Activated CD4-positive, alpha-beta T cell treated with anti-CD3 and anti-CD28 coated beads for 24 hours (primary cell): ENCODE results near the gene SLC6A3.

ENCODE experiments used
- DNase-seq, 2 donors: peaks; one replicate each; pipeline ENCODE4 v3.0.0-alpha.2; 2020; ENCODE audit warnings: low read depth in 2 of 2

Gene SLC6A3

DNA sequence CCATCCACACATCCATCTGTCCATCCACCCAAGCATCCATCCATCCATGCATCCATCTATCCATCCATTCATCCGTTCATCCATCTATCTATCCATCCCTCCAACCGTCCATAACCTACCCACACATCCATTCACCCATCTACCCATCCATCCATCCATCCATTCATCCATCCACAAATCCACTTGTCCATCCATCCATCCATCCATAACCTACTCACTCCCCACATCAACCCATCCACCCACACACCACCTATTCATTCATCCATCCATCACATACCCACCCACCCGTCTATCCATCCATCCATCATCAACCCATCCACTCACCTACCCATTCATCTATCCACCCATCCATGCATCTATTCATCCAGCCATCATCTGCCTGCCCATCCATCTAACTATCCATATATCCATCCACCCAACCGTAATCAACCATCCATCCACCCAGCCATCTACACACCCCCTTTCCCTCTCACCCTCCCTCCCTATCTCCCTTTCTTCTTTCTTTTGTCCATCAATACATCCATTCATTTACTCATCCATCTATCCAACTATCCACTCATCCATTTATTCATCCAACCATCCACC is 56.8 kb downstream of the SLC6A3 start:
- DNase-seq = no peak

DNA sequence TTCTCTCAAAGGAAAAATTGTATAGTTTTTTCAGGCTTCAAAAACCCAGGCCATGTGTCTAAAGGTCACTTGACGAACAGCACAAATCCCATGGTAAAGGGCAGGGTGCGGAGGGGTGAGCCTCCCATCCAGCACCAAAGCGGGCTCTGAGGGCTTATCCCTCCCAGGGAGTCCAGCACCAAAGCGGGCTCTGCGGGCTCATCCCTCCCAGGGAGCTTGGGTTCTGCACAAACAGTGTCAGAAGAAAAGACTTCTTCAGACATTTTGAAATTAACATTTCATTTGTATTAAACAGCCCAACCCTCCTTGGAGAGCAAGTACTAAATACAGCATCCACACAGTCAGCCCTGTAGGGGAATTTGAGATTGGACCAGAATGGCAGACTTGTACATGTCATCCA is 57.4 kb downstream of the SLC6A3 start:
- DNase-seq = no peak

DNA sequence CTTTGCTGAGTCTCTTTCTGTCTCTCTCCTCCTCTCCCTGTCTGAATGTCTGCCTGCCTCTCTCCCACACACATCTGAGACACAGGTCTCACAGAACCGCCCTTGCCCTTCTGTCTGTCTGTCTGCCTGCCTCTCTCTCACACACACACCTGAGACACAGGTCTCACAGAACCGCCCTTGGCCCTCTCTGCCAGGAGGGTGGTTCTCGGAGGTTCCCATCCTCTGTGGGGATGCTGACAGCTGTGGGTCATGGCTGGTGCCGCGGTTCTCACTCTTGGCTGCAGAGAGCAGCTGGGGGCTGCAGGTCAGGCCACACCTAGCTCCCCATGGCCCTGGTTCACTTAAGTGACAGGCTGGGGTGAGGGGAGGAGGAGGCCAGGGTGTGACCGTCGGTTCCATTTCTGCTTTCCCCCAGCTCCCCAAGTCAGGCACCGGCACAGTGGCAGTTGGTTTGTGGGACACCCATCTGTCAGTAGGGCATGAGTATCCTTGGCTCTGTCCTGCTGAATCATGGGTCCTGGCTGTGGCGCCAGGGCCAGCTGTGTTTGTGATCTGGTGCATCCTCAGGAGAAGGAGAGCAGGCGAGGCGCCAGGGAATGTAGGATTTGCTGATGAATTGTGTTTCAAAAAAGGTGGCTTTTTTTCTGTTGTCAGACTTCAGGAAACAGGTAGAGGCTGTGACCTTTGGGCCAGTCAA is 58.0 kb downstream of the SLC6A3 start:
- no peak for DNase-seq

DNA sequence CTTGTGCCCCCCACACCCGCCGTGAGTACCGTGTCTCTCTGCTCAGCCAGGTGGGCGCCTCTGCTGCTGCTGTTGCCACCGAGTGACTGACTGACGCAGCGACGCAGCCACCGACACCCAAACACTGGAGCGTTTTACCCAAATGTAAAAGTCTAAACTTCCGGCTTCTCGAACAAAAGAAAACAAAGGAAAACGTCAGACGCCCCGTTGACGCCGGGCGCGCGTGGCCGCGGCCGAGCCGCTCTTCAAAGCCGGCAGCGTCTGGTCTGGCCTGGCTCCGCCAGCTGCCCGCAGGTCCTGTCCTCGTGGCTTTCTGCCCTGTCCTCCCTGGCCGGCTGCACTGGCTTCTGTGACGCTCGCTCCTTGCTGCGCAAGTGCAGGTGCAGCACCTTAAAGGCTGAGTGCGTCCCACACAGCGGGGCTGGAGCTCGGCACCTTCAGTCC is 58.9 kb downstream of the SLC6A3 start:
- DNase-seq = peak; percentile 31 to 38

DNA sequence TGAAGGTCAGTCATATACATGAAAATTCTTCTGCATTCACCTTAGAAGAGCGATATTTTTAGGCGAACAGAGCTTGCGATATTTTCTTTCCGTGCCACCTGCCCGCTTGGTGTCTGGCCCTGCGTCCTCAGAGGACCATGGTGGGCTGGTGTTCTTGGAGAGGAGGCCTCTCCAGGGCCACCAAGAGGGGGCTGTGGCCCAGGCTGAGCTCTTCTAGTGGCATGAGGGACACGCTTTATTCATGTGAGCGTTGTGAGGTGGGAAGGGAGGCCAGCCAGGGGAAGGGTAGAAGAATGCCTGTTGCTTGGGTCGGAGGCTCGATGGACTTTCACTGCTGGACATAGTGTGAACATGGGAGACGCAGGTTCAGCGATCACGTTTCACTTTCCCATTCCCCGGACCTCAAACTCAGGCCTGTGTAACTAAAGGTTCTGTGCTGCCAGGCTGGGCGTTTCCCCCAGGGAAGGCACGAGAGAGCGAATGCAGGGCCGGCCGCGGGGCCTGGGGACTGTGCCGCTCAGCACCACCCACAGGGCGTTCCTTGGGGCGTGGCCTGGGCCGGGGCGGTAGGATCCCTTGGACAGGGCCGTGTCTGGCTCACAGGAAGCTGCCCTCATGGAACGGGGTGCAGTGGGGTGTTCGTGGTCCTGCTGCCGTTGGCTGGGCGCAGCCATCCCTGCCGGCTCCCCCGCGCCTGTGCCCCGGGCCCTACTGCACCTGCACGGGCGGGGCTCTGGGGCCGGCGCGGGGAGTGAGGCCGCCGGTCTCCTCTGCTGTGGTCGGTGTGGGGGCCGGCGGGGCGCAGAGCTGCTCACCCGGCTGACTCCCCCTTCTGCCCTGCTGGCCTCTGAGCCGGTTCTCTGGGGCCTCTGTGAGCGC is 59.6 kb downstream of the SLC6A3 start:
- peak; percentile 70 to 86 for DNase-seq

DNA sequence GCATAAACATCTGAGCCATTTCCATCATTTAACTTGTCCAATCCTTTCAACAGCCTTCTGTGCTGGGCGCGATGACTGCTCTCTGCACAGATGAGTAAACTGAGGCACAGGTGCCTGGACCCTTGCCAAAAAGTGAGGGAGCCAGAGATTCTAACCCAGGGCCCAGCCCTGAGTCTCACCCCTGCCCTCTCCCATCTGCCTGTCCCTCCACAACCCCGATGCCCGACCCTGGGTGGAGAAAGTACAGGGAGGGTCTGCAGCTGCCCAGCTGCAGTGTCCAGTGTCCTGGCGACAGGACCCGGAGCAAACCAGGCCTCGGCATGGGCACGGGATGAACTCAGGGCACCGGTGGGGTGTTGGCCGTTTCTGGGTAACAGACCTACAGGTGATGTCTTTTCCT is 60.7 kb downstream of the SLC6A3 start:
- DNase-seq = no peak

DNA sequence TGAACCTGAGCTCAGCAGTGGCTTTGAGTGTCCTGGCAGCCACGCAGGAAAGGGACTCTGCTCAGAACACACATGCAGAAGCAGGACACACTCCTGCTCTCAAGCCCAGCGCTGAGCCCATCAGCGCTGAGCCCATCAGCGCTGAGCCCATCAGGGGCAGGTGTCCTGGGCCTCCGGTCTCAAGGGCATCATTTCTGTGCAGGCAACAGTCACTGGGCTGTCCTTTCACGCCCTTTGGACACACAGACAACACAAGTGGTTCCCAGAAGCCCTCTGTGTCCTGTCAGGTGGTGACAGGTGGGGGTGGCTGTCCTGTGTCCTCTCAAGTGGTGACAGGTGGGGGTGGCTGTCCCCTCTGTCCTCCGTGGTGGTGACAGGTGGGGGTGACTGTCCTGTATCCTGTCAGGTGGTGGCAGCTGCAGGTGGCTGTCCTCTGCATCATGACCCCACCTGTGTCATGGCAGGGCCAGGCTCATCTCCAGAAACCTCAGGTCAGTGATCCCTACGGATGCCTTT is 61.3 kb downstream of the SLC6A3 start:
- DNase-seq = no peak

DNA sequence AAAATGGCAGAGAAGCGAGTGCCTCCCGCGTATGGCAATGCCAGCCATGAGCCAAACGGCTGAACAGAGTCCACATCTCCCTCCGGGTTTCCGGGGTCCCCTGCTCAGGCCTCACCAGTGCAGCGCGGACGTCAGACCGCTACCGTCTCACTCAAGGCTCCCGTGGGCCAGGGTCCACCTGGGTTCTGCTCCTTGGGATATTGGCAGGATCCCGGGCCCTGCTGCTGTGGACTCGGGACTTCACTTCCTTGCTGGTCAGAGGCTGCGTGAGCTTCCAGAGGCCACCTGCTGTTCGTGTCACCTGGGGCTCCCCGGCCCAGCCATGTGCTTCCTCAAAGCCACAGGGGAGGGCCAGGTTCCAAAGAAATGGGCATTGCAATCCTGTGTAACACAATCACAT is 61.9 kb downstream of the SLC6A3 start:
- no peak for DNase-seq

DNA sequence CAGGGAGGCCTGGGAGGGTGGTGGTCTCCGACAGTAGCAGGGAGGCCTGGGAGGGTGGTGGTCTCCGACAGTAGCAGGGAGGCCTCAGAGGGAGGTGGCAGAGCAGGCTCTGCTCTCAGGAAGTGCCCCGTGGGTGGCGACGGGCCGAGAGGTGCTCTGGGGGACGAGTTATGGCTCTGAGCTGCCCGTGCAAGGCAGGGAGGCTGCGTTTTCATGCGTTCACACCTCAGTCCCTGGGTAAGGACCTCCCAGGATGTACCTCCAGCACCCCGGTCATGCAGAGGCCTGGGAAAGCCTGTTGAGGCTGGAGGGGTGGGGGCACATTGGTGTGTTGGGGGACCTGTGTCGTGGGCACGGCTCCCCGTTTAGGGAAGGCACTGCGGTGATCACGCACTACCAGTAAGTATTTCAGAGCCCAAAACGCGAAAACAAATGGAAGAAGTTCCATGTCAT is 63.0 kb downstream of the SLC6A3 start:
- DNase-seq = no peak

DNA sequence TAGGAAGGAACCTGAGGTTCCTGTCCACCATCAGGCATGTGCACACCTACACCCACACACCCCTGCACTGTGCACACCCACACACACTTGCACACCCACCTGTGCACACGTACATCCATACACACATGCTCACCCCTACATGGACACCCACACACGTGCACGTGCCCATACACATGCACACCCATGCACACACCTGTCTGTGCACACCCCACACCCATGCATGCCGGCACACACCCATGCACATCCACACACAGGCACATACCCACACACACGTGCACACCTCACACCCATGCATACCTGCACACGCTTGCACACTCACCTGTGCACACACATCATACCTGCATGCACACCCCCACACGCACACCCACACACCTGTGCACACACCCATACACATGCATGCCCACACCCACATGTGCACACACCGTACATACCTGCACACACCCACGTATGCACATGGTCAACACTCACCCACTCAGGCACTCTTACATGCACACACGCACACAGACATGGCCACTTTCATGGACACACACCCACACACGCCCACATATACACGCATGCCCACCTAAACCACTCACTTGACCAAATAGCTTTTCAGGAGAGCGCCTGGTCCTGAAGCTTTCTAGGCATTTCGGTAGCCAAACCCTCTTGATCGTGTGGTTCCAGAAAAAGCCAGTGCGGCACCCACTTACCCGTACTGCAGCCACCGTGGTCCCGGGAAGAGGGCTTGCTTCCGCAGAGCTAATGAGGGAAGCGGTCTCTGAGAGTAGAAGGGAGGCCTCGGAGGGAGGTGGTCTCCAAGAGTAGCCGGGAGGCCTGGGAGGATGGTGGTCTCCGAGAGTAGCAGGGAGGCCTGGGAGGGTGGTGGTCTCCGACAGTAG is 63.6 kb downstream of the SLC6A3 start:
- DNase-seq = no peak

DNA sequence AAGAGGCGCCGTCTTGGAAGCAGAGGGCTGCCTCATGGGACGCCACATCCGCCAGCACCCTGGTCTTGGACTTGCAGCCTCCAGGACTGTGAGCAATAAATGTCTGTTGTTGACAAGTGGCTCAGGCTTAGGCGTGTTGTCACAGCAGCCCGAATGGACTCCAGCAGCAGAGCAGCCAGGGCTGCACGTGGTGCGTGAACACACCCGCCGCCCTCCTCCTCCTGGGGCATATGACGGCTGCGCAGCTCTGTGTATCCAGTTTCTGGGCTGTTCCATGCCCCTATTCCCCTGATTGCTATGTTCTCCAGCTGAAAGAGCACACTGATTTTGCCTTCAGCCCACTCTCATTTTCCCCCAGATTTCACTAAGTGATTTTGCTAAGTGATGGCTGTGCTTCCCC is 64.3 kb downstream of the SLC6A3 start:
- DNase-seq = no peak

DNA sequence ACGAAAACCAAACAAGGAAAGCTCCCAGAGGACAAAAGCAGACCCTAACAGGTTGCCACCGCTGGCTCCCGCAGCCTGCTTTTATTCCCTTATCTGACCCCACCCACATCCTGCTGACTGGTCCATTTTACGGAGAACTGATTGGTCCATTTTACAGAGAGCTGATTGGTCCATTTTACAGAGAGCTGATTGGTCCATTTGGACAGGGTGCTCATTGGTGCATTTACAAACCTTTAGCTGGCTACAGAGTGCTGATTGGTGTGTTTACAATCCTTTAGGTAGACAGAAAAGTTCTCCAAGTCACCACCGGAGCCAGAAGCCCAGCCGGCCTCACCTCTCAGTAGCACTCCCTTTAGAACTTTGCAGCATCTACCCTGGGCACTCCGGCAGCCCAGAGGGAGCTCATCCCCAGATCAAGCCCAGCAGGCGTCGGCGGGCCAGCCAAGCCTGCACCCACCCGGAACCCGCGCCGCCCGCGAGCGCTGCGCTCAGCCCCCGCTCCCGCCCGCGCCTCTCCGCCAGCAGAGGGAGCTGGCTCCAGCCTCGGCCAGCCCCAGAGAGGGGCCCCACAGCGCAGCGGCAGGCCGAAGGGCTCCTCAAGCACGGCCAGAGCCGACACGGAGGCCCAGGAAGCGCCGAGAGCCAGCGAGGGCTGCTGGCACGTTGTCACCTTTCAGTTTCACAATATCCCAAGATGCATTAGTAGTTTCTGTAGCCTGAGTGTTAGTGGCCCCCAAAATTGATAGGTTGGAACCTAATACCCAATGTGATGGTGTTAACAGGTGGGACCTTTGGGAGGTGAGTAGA is 65.0 kb downstream of the SLC6A3 start:
- DNase-seq = peak; percentile 30 to 31

DNA sequence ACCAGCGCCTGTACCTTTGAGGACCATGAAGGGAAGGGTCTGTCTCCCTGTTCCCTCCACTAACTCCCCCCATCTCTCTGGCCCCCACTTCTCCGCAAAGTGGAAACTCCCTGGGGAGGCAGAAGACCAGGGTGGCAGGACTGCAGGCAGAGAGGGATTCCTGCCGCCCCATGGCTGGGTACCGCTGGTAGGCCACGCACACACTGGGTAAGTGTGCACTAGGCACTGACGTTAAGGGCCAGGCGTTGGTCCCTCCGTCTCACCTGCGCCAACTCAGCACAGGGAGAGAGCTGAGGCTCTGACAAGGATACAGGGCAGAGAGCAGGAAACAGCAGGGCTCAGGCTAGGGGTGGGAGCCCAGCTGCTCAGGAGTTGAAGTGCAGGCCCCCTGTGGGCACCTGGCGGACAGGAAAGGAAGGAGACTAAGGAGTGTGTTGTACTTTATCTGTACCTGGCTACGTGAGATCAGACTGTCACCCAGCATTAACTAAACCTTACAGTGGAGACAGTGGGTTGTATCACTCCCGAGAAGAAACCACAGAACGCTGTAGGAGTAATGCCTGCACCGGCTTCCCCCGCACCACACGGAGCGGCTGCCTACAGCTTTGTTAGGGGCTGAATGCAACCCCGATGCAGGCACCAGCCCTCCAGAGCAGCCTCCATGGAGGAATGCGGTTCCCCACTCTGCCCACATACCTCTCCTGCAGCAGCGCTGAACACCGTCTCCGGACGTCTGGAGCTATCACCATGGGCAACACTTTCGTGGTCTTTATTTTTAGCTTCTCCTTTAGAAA is 66.2 kb downstream of the SLC6A3 start:
- DNase-seq = no peak

DNA sequence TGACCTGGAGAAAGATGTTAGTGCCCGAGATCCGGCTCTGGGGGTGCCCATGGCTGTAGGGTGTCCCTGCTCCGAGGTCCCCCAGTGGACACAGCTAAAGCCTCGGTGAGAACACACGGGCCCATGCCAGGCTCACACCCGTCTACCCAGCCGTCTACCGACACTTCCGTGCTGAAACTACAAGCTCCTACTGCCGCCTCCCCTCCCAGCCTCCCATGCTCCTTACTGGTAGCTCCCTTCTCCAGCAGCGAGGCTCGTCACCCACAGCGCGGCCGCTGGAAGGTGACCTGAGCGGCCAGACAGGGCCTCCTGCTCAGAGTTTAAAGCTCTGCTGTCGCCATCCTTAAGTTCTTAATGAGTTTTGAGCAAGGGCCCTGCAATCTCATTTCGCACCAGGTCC is 67.1 kb downstream of the SLC6A3 start:
- no peak for DNase-seq

DNA sequence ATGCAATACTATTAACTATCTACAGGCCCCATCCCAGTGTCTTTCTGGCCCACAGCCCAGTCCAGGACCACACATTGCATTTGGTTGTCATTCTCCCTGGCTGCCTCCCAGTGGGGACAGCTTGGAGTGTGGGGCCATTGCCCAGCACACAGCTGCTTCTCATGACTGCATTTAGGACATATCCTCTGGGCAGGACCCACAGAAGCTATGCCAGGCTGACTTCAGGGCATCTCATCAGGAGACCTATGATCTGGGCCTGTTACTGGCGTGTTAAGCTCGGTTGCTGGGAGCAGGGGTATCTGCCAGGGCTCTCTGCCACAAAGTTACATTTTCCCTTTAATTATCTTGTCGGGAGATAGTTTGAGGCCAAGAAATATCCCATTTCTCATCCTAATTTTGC is 68.3 kb downstream of the SLC6A3 start:
- no peak for DNase-seq

DNA sequence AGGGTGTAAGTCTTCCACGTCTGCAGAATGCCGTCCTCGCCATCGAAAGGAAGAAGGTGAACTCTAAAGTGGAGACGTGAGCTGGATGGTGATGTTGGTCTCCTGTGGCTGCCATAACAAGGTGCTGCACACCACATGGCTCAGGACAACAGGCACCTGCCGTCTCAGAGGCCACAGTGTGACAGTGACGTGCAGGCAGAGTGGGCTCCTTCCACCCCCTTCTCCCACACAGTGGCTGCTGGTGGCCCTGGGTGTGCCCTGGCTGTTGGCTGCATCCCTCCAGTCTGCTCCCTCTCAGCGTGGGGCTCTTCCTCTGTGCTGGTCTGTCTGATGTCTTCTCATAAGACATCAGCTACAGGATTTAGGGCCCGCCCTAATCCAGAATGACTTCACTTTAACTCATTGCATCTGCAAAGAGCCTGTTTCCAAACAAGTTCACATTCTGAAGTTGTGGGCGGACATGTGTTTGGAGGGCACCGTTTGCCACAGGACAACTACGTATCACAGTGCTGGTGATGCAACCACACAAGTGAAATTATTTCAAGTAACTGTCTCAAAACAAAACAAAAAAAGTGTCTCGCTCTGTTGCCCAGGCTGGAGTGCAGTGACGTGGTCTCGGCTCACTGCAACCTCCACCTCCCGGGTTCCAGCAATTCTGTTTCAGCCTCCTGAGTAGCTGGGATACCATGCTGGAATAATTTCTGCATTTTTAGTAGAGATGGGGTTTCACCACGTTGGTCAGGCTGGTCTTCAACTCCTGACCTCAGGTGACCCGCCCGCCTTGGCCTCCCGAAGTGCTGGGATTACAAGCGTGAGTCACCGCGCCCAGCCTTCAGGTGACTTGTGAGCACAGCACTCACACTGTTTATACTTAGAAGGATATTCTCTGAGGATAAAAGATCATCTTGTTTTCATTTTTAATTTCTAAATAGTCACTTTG is 69.1 kb downstream of the SLC6A3 start:
- no peak for DNase-seq

DNA sequence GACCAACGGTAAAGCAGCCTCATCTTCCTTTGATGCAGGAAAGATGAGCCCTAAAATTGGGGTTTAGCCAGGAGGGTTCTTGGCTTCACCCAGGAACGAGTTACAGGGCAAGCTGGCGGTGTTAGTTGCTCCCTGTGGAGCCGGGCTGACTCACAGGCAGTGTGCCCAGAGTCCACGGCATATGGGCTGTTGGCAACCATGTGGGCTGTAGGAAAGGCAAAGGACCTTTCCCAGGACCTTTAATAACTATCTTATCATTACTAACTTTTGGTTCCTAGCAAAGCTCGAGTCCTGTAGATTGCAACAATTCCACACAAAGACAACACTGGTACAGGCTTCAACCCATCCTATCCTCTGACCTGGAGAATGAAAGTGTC is 70.6 kb downstream of the SLC6A3 start:
- DNase-seq = no peak

DNA sequence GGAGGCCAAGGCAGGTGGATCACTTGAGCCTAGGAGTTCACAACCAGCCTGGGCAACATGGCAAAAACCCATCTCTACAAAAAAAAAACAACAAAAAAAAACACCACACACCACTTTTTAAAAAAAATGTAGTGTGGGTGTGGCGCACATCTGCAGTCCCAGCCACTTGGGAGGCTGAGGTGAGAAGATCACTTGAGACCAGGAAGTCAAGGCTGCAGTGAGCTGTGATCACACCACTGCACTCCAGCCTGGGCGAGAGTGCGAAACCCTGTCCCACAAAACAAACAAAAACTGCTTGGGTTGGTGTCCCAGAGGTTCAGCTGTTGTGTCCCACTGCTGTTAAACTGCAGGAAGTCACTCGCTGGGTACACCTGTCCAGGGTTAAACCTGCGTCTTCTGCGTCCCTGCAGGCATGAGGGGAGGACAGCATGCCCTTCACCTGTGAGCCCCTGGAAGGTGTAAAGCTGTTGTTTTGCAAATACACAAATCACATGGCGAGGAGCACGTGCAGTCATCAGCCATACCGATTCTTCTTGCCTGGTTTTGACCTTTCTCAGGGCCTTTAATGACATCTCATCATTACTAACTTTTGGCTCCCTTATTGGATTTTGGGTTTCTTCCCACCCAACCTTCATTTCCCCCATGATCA is 71.1 kb downstream of the SLC6A3 start:
- DNase-seq = no peak
